Colonic mucosa (tissue), 4 donors: ENCODE results near the gene ENO2. TPM values are rescaled to one million over a fixed set of nuclear protein-coding genes. Genes with fewer than 3 reads are reported as not detected.

ENCODE experiments used
- DNase-seq: peaks from one replicate; pipeline ENCODE4 v3.0.0-alpha.2; 2020
- H3K27ac ChIP-seq: fragments of 200-600 bp; one replicate; pipeline ENCODE4 v1.8.0; 2021
- H3K27me3 ChIP-seq: fragments of 200-600 bp; one replicate; pipeline ENCODE4 v1.8.0; 2021
- H3K36me3 ChIP-seq: fragments of 200-600 bp; one replicate; pipeline ENCODE4 v1.8.0; 2021
- H3K4me1 ChIP-seq: fragments of 200-600 bp; one replicate; pipeline ENCODE4 v1.8.0; 2021; ENCODE audit warnings: mild to moderate bottlenecking
- H3K4me3 ChIP-seq: fragments of 200-600 bp; one replicate; pipeline ENCODE4 v1.8.0; 2021
- H3K9ac ChIP-seq, 2 donors: one replicate each; pipeline ENCODE4 v1.7.0; 2013; ENCODE audit warnings: control low read depth in 2 of 2, low read depth in 2 of 2, low read length in 2 of 2
- H3K9me3 ChIP-seq: fragments of 200-600 bp; one replicate; pipeline ENCODE4 v1.8.0; 2021
- intact Hi-C: fragments of 100-400 bp; cut with DNase I; formaldehyde crosslinking; loops from one replicate; pipeline ENCODE4 v1.14.1; 2022
- total RNA-seq, 2 donors: library from RNA; stranded (reverse); fragmentation: NEBNext Ultra II Directional in 1 of 2; extraction: Animal tissue kit (Norgen Biotek cat#: 25700) in 1 of 2; gene quantifications; one replicate each; pipeline ENCODE4 v1.2.1, GENCODE V29; 2021
- TF ChIP-seq, protein P1 (sequence below): fragments of 200-600 bp; IDR thresholded peaks from one replicate; pipeline ENCODE4 v1.8.0; 2022; ENCODE audit warnings: antibody characterized with exemption, mild to moderate bottlenecking
- donor health status: healthy.
- donor health status: DM: no; HTN: no; CAD: no.
- donor health status: DM: no; HTN: no; CAD: no.

Gene ENO2
- total RNA-seq, 2 donors from 2014 or later = 7.6 to 15.7 TPM

- DNase-seq = no peak
Observed at GRCh38 chr12:6938353-6939190, 24.2 kb downstream of the ENO2 start.

DNA sequence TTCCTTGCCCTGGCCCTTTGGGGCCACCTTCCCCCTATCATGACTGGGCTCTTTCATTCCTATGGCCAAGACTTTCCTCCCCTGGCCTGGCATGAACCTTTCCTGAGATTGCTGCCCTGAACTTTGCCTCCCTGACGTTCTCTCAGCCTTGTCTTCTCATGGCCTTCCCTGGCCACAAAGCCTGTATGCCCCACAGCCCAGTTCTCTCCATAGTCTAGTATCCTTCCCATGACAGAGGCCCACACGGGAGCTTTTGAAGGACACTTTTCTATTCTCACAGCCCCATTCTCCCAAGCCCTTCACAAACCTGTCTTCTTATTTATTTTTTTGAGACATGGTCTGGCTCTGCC is 24.8 kb downstream of the ENO2 start:
- no peak overlapping the region for H3K27ac ChIP-seq

More at GRCh38 chr12:6938353-6939190, 24.2 kb downstream of the ENO2 start:
- no peak overlapping the region for H3K4me3 ChIP-seq
- H3K36me3 ChIP-seq = no peaks in the 10 kb centered on the region
- TF ChIP-seq, protein P1, sequence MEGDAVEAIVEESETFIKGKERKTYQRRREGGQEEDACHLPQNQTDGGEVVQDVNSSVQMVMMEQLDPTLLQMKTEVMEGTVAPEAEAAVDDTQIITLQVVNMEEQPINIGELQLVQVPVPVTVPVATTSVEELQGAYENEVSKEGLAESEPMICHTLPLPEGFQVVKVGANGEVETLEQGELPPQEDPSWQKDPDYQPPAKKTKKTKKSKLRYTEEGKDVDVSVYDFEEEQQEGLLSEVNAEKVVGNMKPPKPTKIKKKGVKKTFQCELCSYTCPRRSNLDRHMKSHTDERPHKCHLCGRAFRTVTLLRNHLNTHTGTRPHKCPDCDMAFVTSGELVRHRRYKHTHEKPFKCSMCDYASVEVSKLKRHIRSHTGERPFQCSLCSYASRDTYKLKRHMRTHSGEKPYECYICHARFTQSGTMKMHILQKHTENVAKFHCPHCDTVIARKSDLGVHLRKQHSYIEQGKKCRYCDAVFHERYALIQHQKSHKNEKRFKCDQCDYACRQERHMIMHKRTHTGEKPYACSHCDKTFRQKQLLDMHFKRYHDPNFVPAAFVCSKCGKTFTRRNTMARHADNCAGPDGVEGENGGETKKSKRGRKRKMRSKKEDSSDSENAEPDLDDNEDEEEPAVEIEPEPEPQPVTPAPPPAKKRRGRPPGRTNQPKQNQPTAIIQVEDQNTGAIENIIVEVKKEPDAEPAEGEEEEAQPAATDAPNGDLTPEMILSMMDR = no peak
- intact Hi-C loops = no loop called here
- peaks cover 8% of the 10 kb centered on the region for H3K4me1 ChIP-seq
- no peaks in the 10 kb centered on the region for H3K27me3 ChIP-seq
- no peaks in the 10 kb centered on the region for H3K9me3 ChIP-seq
- H3K27ac ChIP-seq = peak overlapping the region; percentile 82
- H3K9ac ChIP-seq = peak overlapping the region; percentile 47 to 92

DNA sequence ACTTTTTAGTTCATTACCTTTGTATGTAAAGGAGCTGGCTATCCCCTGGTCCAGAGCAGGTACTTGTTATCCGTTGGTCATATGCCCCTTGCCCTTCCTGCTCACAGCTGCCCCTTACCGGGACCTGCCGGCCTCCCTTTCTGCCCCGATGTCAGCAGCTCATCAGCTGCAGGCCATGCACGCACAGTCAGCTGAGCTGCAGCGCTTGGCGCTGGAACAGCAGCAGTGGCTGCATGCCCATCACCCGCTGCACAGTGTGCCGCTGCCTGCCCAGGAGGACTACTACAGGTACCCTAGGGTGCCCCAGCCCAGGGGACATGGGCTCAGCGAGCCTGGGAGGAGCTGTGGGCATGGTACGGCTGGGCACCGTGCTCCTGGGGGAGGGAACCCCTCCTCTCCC is 26.9 kb downstream of the ENO2 start:
- no peak for DNase-seq
- TF ChIP-seq, protein P1 = no peak
- Histone ChIP-seq H3K9ac (no peak overlapping the region), H3K36me3 (no peaks in the 10 kb centered on the region), H3K4me1 (peaks cover 14% of the 10 kb centered on the region), H3K27ac (no peak overlapping the region), H3K9me3 (no peaks in the 10 kb centered on the region), H3K27me3 (no peaks in the 10 kb centered on the region), H3K4me3 (no peak overlapping the region)
- intact Hi-C loops = no loop called here

More for the DNA sequence above, 24.8 kb downstream of the ENO2 start:
- TF ChIP-seq, protein P1 = no peak
- intact Hi-C loops = no loop called here
- no peak for DNase-seq
- Histone ChIP-seq H3K36me3 (no peaks in the 10 kb centered on the region), H3K4me1 (peaks cover 4% of the 10 kb centered on the region), H3K4me3 (no peak overlapping the region), H3K27me3 (no peaks in the 10 kb centered on the region), H3K9me3 (no peaks in the 10 kb centered on the region), H3K9ac (no peak overlapping the region)

- no peaks in the 10 kb centered on the region for H3K36me3 ChIP-seq
- no peak overlapping the region for H3K27ac ChIP-seq
- no peak for DNase-seq
- H3K4me1 ChIP-seq = peaks cover 14% of the 10 kb centered on the region
- intact Hi-C loops = no loop called here
- H3K9me3 ChIP-seq = no peaks in the 10 kb centered on the region
- TF ChIP-seq, protein P1 = no peak
- no peak overlapping the region for H3K4me3 ChIP-seq
- H3K9ac ChIP-seq = no peak overlapping the region
- H3K27me3 ChIP-seq = no peaks in the 10 kb centered on the region
Observed at GRCh38 chr12:6941782-6942181, 27.4 kb downstream of the ENO2 start.

- Histone ChIP-seq H3K4me1 (peaks cover 14% of the 10 kb centered on the region), H3K9ac (no peak overlapping the region), H3K9me3 (no peaks in the 10 kb centered on the region), H3K36me3 (no peaks in the 10 kb centered on the region), H3K4me3 (no peak overlapping the region), H3K27ac (peak overlapping the region; percentile 98), H3K27me3 (no peaks in the 10 kb centered on the region)
- no peak for DNase-seq
- intact Hi-C loops = no loop called here
- TF ChIP-seq, protein P1 = no peak
Observed at GRCh38 chr12:6942331-6942665, 27.9 kb downstream of the ENO2 start.
